HepG2 (cell line): Measurements from ENCODE around the gene APIP. TPM values are rescaled to one million over a fixed set of nuclear protein-coding genes. Genes with fewer than 3 reads are reported as not detected.

Experiments
- ATM ChIP-seq: fragments of 450-650 bp; IDR thresholded peaks from 2 replicates; pipeline ENCODE4 v1.7.1; 2017; ENCODE audit warnings: mild to moderate bottlenecking, borderline replicate concordance
- CERS6 ChIP-seq: sonication (generic); formaldehyde crosslinking; IDR thresholded peaks from 2 replicates; pipeline ENCODE4 v1.5.0; 2020; ENCODE audit warnings: missing genetic modification reagents
- FOXJ3 ChIP-seq: sonication (generic); formaldehyde crosslinking; IDR thresholded peaks from 2 replicates; pipeline ENCODE4 v1.4.0; 2020; ENCODE audit warnings: missing genetic modification reagents, mild to moderate bottlenecking, borderline replicate concordance
- HNF4G ChIP-seq, 2 experiments: sonication (generic) in 1 of 2; formaldehyde crosslinking in 1 of 2; IDR thresholded peaks; 2 replicates each; pipeline versions ENCODE4 v1.4.0 to v1.6.1; 2011 to 2020; ENCODE audit warnings: borderline replicate concordance in 2 of 2, low read depth in 2 of 2, mild to moderate bottlenecking in 2 of 2, low read length in 1 of 2, missing genetic modification reagents in 1 of 2, moderate library complexity in 1 of 2
- KDM6A ChIP-seq: IDR thresholded peaks from 2 replicates; pipeline ENCODE4 v1.6.1; 2016; ENCODE audit warnings: low read depth
- MAFK ChIP-seq, 2 experiments: IDR thresholded peaks in 1 of 2; conservative IDR thresholded peaks in 1 of 2; 2 replicates each; pipeline ENCODE4 v1.6.1; 2011; ENCODE audit warnings: improper control_type of control experiment in 2 of 2, low read length in 2 of 2
- POGK ChIP-seq: sonication (generic); formaldehyde crosslinking; conservative IDR thresholded peaks from 2 replicates; pipeline ENCODE4 v1.8.0; 2022; ENCODE audit warnings: mild to moderate bottlenecking, moderate library complexity, missing genetic modification reagents
- REPIN1 ChIP-seq: sonication (generic); formaldehyde crosslinking; IDR thresholded peaks from 2 replicates; pipeline ENCODE4 v1.8.0; 2022; ENCODE audit warnings: missing genetic modification reagents, low read depth, mild to moderate bottlenecking, borderline replicate concordance
- RFXAP ChIP-seq: sonication (generic); formaldehyde crosslinking; IDR thresholded peaks from 2 replicates; pipeline ENCODE4 v1.4.0; 2020; ENCODE audit warnings: missing genetic modification reagents, borderline replicate concordance
- SIN3B ChIP-seq: fragments of 150-350 bp; IDR thresholded peaks from 2 replicates; pipeline ENCODE4 v1.6.1; 2014; ENCODE audit warnings: low read length
- SP1 ChIP-seq, 2 experiments: fragments of 450-650 bp in 1 of 2; sonication (generic) in 1 of 2; formaldehyde crosslinking in 1 of 2; IDR thresholded peaks; 2 replicates each; pipeline versions ENCODE4 v1.4.0 to v1.6.1; 2016 to 2020; ENCODE audit warnings: missing genetic modification reagents in 1 of 2
- TAF1 ChIP-seq: sonication (generic); formaldehyde crosslinking; IDR thresholded peaks from 2 replicates; pipeline ENCODE4 v1.4.0; 2020; ENCODE audit warnings: missing genetic modification reagents
- TEAD3 ChIP-seq: optimal IDR thresholded peaks from 2 replicates; pipeline ENCODE3; 2016; ENCODE audit warnings: borderline replicate concordance
- TEF ChIP-seq: sonication (generic); formaldehyde crosslinking; IDR thresholded peaks from 2 replicates; pipeline ENCODE4 v1.5.0; 2020; ENCODE audit warnings: missing genetic modification reagents
- TGIF2 ChIP-seq: IDR thresholded peaks from 2 replicates; pipeline ENCODE4 v1.6.1; 2016; ENCODE audit warnings: control low read depth, missing compliant biosample characterization
- U2AF2 ChIP-seq: fragments of 200-400 bp; formaldehyde crosslinking; IDR thresholded peaks from 2 replicates; pipeline ENCODE4 v1.6.1; 2017; ENCODE audit warnings: low read depth, mild to moderate bottlenecking, low read length
- XBP1 ChIP-seq: sonication (generic); formaldehyde crosslinking; IDR thresholded peaks from 2 replicates; pipeline ENCODE4 v1.5.0; 2020; ENCODE audit warnings: missing genetic modification reagents
- ZFP36 ChIP-seq: fragments of 150-350 bp; IDR thresholded peaks from 2 replicates; pipeline ENCODE4 v1.6.1; 2018; ENCODE audit warnings: borderline replicate concordance, low read length, low read depth; ENCODE audit not compliant: partially characterized antibody
- ZFP90 ChIP-seq: sonication (generic); formaldehyde crosslinking; IDR thresholded peaks from 2 replicates; pipeline ENCODE4 v1.8.0; 2022; ENCODE audit warnings: missing genetic modification reagents, mild to moderate bottlenecking, inconsistent platforms, borderline replicate concordance
- ZNF230 ChIP-seq: sonication (generic); formaldehyde crosslinking; IDR thresholded peaks from 2 replicates; pipeline ENCODE4 v1.4.0; 2020; ENCODE audit warnings: mild to moderate bottlenecking, missing genetic modification reagents
- ZNF253 ChIP-seq: sonication (generic); formaldehyde crosslinking; IDR thresholded peaks from 2 replicates; pipeline ENCODE4 v1.8.0; 2022; ENCODE audit warnings: mild to moderate bottlenecking, missing genetic modification reagents, borderline replicate concordance
- ZNF274 ChIP-seq: sonication (generic); formaldehyde crosslinking; IDR thresholded peaks from 2 replicates; pipeline ENCODE4 v1.5.1; 2020; ENCODE audit warnings: mild to moderate bottlenecking, missing genetic modification reagents
- ZNF44 ChIP-seq: sonication (generic); formaldehyde crosslinking; IDR thresholded peaks from 2 replicates; pipeline ENCODE4 v1.5.1; 2020; ENCODE audit warnings: mild to moderate bottlenecking, missing genetic modification reagents
- ZNF451 ChIP-seq: sonication (generic); formaldehyde crosslinking; IDR thresholded peaks from 2 replicates; pipeline ENCODE4 v1.5.0; 2020; ENCODE audit warnings: mild to moderate bottlenecking, missing genetic modification reagents
- ZNF562 ChIP-seq: sonication (generic); formaldehyde crosslinking; IDR thresholded peaks from 2 replicates; pipeline ENCODE4 v1.8.0; 2022; ENCODE audit warnings: missing genetic modification reagents, borderline replicate concordance
- ZNF589 ChIP-seq: sonication (generic); formaldehyde crosslinking; conservative IDR thresholded peaks from 2 replicates; pipeline ENCODE4 v1.8.0; 2022; ENCODE audit warnings: mild to moderate bottlenecking, moderate library complexity, missing genetic modification reagents
- ZNF792 ChIP-seq: IDR thresholded peaks from 2 replicates; pipeline ENCODE4 v1.6.1; 2016
- polyA plus RNA-seq, 8 experiments: library from polyadenylated mRNA; depleted of rRNA in 3 of 8; stranded (reverse) in 7 of 8; unstranded in 1 of 8; fragments of >200 nt; fragmentation: Illumina TruSeq in 4 of 8; extraction: Trizol in 4 of 8; gene quantifications; 2 replicates each; pipeline versions ENCODE4 v1.2.1 to v1.2.3, GENCODE V29; 2011 to 2016; ENCODE audit warnings: low read depth in 4 of 8, missing spikeins in 1 of 8, mixed read lengths in 1 of 8; ENCODE audit not compliant: insufficient read depth in 1 of 8
- total RNA-seq, 5 experiments: library from RNA; depleted of rRNA; stranded (reverse); fragments of >200 nt; fragmentation: Illumina TruSeq; extraction: Trizol; gene quantifications; 2 replicates each; pipeline ENCODE4 v1.2.3, GENCODE V29; 2016; ENCODE audit warnings: low read depth in 1 of 5

APIP gene
- total and polyA plus RNA-seq, 2 of the 13 experiments (the other 11 are each of a cell fraction or from before 2014, with no cell fraction given) = 16.9 to 31.0 TPM

GRCh38 chr11:34916015-34916842 is at the start of gene APIP, which contains the start of gene PDHX (continued):
- TF ChIP-seq ZNF253 (CRISPR knock-in tag) (no peak), FOXJ3 (peak; percentile 58; the same call in 1 of the 2 replicates), ZNF589 (CRISPR knock-in tag) (peak; percentile 76; the same call in 1 of the 2 replicates), ZNF562 (CRISPR knock-in tag) (no peak), ZNF230 (peak; percentile 73; the same call in 1 of the 2 replicates), POGK (peak; percentile 26; the same call in 1 of the 2 replicates), ZNF274 (peak; percentile 81; the same call in 1 of the 2 replicates), HNF4G (IDR thresholded peaks at IDR 0.05; ENCODE audit: borderline replicate concordance, low read depth, low read length) (no peak), HNF4G (CRISPR knock-in tag; IDR thresholded peaks at IDR 0.05; ENCODE audit: borderline replicate concordance, low read depth) (peak; percentile 13; the same call in 1 of the 2 replicates), TAF1 (CRISPR knock-in tag) (peak; percentile 63), REPIN1 (CRISPR knock-in tag) (no peak), ZFP90 (CRISPR knock-in tag) (peak; percentile 70; the same call in 1 of the 2 replicates), TGIF2 (CRISPR knock-in tag) (no peak), SIN3B (0 out of 2 replicates have a peak, but pooled peaks have one; percentile 31), TEF (CRISPR knock-in tag) (no peak), TEAD3 (CRISPR knock-in tag) (peak; percentile 67), ZNF792 (CRISPR knock-in tag) (no peak), SP1 (IDR thresholded peaks at IDR 0.05) (no peak), SP1 (CRISPR knock-in tag; IDR thresholded peaks at IDR 0.05) (peak; percentile 67), CERS6 (no peak), KDM6A (no peak), RFXAP (CRISPR knock-in tag) (peak; percentile 60; the same call in 1 of the 2 replicates), ZFP36 (no peak), ATM (no peak), XBP1 (CRISPR knock-in tag) (peak; percentile 66), MAFK (conservative IDR thresholded peaks at IDR 0.05 in 1 of 2, IDR thresholded peaks at IDR 0.05 in 1 of 2; ENCODE audit: low read length in 2 of 2) (no peak), ZNF451 (CRISPR knock-in tag) (no peak), U2AF2 (no peak), ZNF44 (CRISPR knock-in tag) (0 out of 2 replicates have a peak, but pooled peaks have one; percentile 21)
